Liver (tissue), 3 donors: ENCODE data around the gene PPP2CA.

Source experiments
- ATF3 ChIP-seq: IDR thresholded peaks from 2 replicates; pipeline ENCODE4 v1.6.1; 2016; ENCODE audit warnings: antibody characterized with exemption
- EGR1 ChIP-seq, 2 donors: IDR thresholded peaks; 2 replicates each; pipeline ENCODE4 v1.6.1; 2016 to 2018; ENCODE audit warnings: antibody characterized with exemption in 2 of 2, low read depth in 2 of 2
- HNF4G ChIP-seq: IDR thresholded peaks from 2 replicates; pipeline ENCODE4 v1.6.1; 2016; ENCODE audit warnings: antibody characterized with exemption
- JUND ChIP-seq, 2 donors: IDR thresholded peaks; 2 replicates each; pipeline ENCODE4 v1.6.1; 2016; ENCODE audit warnings: antibody characterized with exemption in 2 of 2
- MAX ChIP-seq: IDR thresholded peaks from 2 replicates; pipeline ENCODE4 v1.6.1; 2016; ENCODE audit warnings: antibody characterized with exemption
- RAD21 ChIP-seq, 2 donors: IDR thresholded peaks; 2 replicates each; pipeline ENCODE4 v1.6.1; 2016; ENCODE audit warnings: antibody characterized with exemption in 2 of 2, mild to moderate bottlenecking in 2 of 2
- RXRA ChIP-seq, 2 donors: IDR thresholded peaks; 2 replicates each; pipeline ENCODE4 v1.6.1; 2017 to 2018; ENCODE audit warnings: antibody characterized with exemption in 2 of 2, mild to moderate bottlenecking in 1 of 2
- SP1 ChIP-seq: IDR thresholded peaks from 2 replicates; pipeline ENCODE4 v1.6.1; 2018; ENCODE audit warnings: antibody characterized with exemption, mild to moderate bottlenecking
- TAF1 ChIP-seq: conservative IDR thresholded peaks from 2 replicates; pipeline ENCODE4 v1.6.1; 2016; ENCODE audit warnings: antibody characterized with exemption, mild to moderate bottlenecking
- YY1 ChIP-seq: IDR thresholded peaks from 2 replicates; pipeline ENCODE4 v1.6.1; 2016; ENCODE audit warnings: antibody characterized with exemption, mild to moderate bottlenecking
- ZBTB33 ChIP-seq: IDR thresholded peaks from 2 replicates; pipeline ENCODE4 v1.6.1; 2016; ENCODE audit warnings: antibody characterized with exemption
- TF ChIP-seq, protein P1 (sequence below): fragments of 150-350 bp; IDR thresholded peaks from 2 replicates; pipeline ENCODE4 v1.5.1; 2017; ENCODE audit warnings: improper control_type of control experiment, low read depth, low read length; ENCODE audit not compliant: missing input control
- TF ChIP-seq, protein P2 (sequence below): IDR thresholded peaks from 2 replicates; pipeline ENCODE4 v1.6.1; 2016; ENCODE audit warnings: antibody characterized with exemption, mild to moderate bottlenecking
- donor health status: healthy.
- donor health status: healthy.

DNA sequence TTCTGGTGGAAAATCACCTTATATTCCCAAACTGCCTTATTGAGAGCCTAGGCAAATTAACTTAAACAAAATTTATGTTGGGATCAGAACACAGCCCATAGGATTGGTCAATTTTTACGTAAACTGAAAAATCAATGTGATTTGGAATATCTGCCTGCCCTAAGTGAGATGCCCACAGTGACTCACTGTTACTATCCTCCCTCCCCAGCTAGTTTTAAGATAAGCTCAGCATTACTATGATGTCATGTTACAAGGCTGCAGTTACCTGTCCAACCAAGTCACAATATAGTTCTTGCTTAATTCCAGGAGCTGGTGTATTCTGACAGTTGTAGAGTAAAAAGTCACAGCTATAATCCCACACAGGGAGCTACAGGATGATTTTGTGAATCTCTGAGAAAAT is 72.2 kb downstream of the PPP2CA start:
- TF ChIP-seq, protein P1, sequence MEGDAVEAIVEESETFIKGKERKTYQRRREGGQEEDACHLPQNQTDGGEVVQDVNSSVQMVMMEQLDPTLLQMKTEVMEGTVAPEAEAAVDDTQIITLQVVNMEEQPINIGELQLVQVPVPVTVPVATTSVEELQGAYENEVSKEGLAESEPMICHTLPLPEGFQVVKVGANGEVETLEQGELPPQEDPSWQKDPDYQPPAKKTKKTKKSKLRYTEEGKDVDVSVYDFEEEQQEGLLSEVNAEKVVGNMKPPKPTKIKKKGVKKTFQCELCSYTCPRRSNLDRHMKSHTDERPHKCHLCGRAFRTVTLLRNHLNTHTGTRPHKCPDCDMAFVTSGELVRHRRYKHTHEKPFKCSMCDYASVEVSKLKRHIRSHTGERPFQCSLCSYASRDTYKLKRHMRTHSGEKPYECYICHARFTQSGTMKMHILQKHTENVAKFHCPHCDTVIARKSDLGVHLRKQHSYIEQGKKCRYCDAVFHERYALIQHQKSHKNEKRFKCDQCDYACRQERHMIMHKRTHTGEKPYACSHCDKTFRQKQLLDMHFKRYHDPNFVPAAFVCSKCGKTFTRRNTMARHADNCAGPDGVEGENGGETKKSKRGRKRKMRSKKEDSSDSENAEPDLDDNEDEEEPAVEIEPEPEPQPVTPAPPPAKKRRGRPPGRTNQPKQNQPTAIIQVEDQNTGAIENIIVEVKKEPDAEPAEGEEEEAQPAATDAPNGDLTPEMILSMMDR, result no peak
- no peak for TF ChIP-seq JUND (IDR thresholded peaks at IDR 0.05)
- TF ChIP-seq TAF1, result no peak
- TF ChIP-seq ATF3, result no peak
- no peak for TF ChIP-seq YY1
- TF ChIP-seq, protein P2, sequence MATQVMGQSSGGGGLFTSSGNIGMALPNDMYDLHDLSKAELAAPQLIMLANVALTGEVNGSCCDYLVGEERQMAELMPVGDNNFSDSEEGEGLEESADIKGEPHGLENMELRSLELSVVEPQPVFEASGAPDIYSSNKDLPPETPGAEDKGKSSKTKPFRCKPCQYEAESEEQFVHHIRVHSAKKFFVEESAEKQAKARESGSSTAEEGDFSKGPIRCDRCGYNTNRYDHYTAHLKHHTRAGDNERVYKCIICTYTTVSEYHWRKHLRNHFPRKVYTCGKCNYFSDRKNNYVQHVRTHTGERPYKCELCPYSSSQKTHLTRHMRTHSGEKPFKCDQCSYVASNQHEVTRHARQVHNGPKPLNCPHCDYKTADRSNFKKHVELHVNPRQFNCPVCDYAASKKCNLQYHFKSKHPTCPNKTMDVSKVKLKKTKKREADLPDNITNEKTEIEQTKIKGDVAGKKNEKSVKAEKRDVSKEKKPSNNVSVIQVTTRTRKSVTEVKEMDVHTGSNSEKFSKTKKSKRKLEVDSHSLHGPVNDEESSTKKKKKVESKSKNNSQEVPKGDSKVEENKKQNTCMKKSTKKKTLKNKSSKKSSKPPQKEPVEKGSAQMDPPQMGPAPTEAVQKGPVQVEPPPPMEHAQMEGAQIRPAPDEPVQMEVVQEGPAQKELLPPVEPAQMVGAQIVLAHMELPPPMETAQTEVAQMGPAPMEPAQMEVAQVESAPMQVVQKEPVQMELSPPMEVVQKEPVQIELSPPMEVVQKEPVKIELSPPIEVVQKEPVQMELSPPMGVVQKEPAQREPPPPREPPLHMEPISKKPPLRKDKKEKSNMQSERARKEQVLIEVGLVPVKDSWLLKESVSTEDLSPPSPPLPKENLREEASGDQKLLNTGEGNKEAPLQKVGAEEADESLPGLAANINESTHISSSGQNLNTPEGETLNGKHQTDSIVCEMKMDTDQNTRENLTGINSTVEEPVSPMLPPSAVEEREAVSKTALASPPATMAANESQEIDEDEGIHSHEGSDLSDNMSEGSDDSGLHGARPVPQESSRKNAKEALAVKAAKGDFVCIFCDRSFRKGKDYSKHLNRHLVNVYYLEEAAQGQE, result no peak
- no peak for TF ChIP-seq MAX
- no peak for TF ChIP-seq ZBTB33
- no peak for TF ChIP-seq RAD21 (IDR thresholded peaks at IDR 0.05)
- TF ChIP-seq SP1, result no peak
- no peak for TF ChIP-seq HNF4G
- no peak for TF ChIP-seq RXRA (IDR thresholded peaks at IDR 0.05)
- TF ChIP-seq EGR1 (IDR thresholded peaks at IDR 0.05; ENCODE audit: low read depth in 2 of 2), result no peak
